ENCODE results near the gene GPX5. TPM values are rescaled to one million over a fixed set of nuclear protein-coding genes. Genes with fewer than 3 reads are reported as not detected.
"Not testable (repeated sequence)": the region's sequence is repeated elsewhere in the genome, so short reads cannot be mapped to it uniquely, and the experiment has no call there.

The GPX5 gene
- total and polyA plus RNA-seq, 9 donors = not detected

GRCh38 chr6:28506807-28507475, 18.7 kb upstream of the GPX5 start:
- 63 to 70% (median 68%) methylated on average over 4 of the region's 4 CpGs for WGBS, 3 donors
- intact Hi-C loops (cut with DNase I) = no loop called here
- no peaks in the 10 kb centered on the region for H3K4me1 ChIP-seq (ENCODE audit: insufficient read depth)
- no peak overlapping the region for H3K4me3 ChIP-seq
- no peak for DNase-seq
- H3K27ac ChIP-seq = no peak overlapping the region
- no peaks in the 10 kb centered on the region for H3K27me3 ChIP-seq
- TF ChIP-seq EP300 (IDR thresholded peaks at IDR 0.05) = no peak
- TF ChIP-seq CTCF (IDR thresholded peaks at IDR 0.05) = no peak
- TF ChIP-seq POLR2A (IDR thresholded peaks at IDR 0.05) = no peak
- H3K36me3 ChIP-seq = no peaks in the 10 kb centered on the region
- no peaks in the 10 kb centered on the region for H3K9me3 ChIP-seq

GRCh38 chr6:28511628-28512300, 13.9 kb upstream of the GPX5 start:
- no peak for DNase-seq
- H3K27me3 ChIP-seq = no peaks in the 10 kb centered on the region
- H3K27ac ChIP-seq = no peak overlapping the region
- intact Hi-C loops (cut with DNase I) = no loop called here
- H3K4me1 ChIP-seq (ENCODE audit: insufficient read depth) = no peaks in the 10 kb centered on the region
- H3K36me3 ChIP-seq = no peaks in the 10 kb centered on the region
- TF ChIP-seq EP300 (IDR thresholded peaks at IDR 0.05) (no peak), POLR2A (IDR thresholded peaks at IDR 0.05) (no peak), CTCF (IDR thresholded peaks at IDR 0.05) (no peak)
- H3K4me3 ChIP-seq = no peak overlapping the region
- WGBS, 3 donors = 93 to 94% (median 94%) methylated on average over 51 of the region's 51 CpGs
- H3K9me3 ChIP-seq = no peaks in the 10 kb centered on the region

- H3K4me3 ChIP-seq; DNase-seq; H3K27me3 ChIP-seq; H3K36me3 ChIP-seq; intact Hi-C loops (cut with DNase I); H3K27ac ChIP-seq; H3K9me3 ChIP-seq; H3K4me1 ChIP-seq (ENCODE audit: insufficient read depth): not testable (repeated sequence)
- WGBS, 3 donors = 86 to 88% (median 87%) methylated on average over 8 of the region's 8 CpGs
These were observed 13.3 kb upstream of the GPX5 start for GRCh38 chr6:28512387-28512786.

GRCh38 chr6:28515676-28516075, 10.0 kb upstream of the GPX5 start, which contains the start of gene GPX6:
Gene GPX6 (minus strand): TSS chr6:28515793. CDS start chr6:28515743, 50 bp downstream.
- DNase-seq = no peak
- Histone ChIP-seq H3K27me3 (no peaks in the 10 kb centered on the region), H3K4me3 (no peak within 1 kb of the TSS), H3K9me3 (no peaks in the 10 kb centered on the region), H3K4me1 (ENCODE audit: insufficient read depth) (no peaks in the 10 kb centered on the region), H3K27ac (no peak within 1 kb of the TSS), H3K36me3 (no peaks in the 10 kb centered on the region)
- 38 to 52% (median 45%) methylated on average over 4 of the region's 4 CpGs for WGBS, 3 donors
- intact Hi-C loops (cut with DNase I) = no loop called here
- TF ChIP-seq EP300 (IDR thresholded peaks at IDR 0.05) = no peak

GRCh38 chr6:28517964-28518363, 7.7 kb upstream of the GPX5 start:
- WGBS, 3 donors = 76 to 93% (median 79%) methylated on average over 2 of the region's 2 CpGs
- intact Hi-C loops (cut with DNase I) = no loop called here
- Histone ChIP-seq H3K36me3 (no peaks in the 10 kb centered on the region), H3K27me3 (no peaks in the 10 kb centered on the region), H3K4me3 (no peak overlapping the region), H3K9me3 (no peaks in the 10 kb centered on the region), H3K4me1 (ENCODE audit: insufficient read depth) (no peaks in the 10 kb centered on the region), H3K27ac (no peak overlapping the region)
- no peak for TF ChIP-seq CTCF (IDR thresholded peaks at IDR 0.05)
- TF ChIP-seq POLR2A (IDR thresholded peaks at IDR 0.05) = no peak
- TF ChIP-seq EP300 (IDR thresholded peaks at IDR 0.05) = no peak
- no peak for DNase-seq
